Measurements from ENCODE around the gene CBX7.
A peak's percentile ranks its signal among the peaks of the same experiment; 100 is the strongest.

CBX7 gene

DNA sequence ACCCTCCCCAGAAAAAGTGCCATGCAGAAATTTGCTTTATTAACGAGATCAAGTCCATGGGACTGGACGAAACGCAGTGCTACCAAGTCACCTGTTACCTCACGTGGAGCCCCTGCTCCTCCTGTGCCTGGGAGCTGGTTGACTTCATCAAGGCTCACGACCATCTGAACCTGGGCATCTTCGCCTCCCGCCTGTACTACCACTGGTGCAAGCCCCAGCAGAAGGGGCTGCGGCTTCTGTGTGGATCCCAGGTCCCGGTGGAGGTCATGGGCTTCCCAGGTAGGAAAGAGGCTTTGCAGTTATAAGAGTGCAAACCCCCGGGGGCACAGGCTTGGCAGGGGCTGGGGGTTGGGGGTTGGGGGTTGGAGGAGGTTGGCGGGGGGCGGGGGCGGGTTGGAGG lies 51.3 kb downstream of the CBX7 start:
- H3K27me3 ChIP-seq (ENCODE audit: low read depth, low read length): no peaks in the 10 kb centered on the region
- H2AFZ ChIP-seq (ENCODE audit: low read depth, low read length): no peak overlapping the region; the same call in 1 of the 2 replicates
- no peak overlapping the region for H3K4me2 ChIP-seq (ENCODE audit: low read length)
- H3K4me3 ChIP-seq (ENCODE audit: low read length): no peak overlapping the region
- no peaks in the 10 kb centered on the region for H4K20me1 ChIP-seq (ENCODE audit: insufficient read depth, low read length)
- H3K9ac ChIP-seq (ENCODE audit: low read length): no peak overlapping the region
- no peaks in the 10 kb centered on the region for H3K9me3 ChIP-seq (ENCODE audit: insufficient read depth, low read length)
- H3K4me1 ChIP-seq (ENCODE audit: low read length): peaks cover 44% of the 10 kb centered on the region
- H3K79me2 ChIP-seq (ENCODE audit: low read length): no peaks in the 10 kb centered on the region
- H3K27ac ChIP-seq (ENCODE audit: low read length): no peak overlapping the region
- TF ChIP-seq, protein P1, sequence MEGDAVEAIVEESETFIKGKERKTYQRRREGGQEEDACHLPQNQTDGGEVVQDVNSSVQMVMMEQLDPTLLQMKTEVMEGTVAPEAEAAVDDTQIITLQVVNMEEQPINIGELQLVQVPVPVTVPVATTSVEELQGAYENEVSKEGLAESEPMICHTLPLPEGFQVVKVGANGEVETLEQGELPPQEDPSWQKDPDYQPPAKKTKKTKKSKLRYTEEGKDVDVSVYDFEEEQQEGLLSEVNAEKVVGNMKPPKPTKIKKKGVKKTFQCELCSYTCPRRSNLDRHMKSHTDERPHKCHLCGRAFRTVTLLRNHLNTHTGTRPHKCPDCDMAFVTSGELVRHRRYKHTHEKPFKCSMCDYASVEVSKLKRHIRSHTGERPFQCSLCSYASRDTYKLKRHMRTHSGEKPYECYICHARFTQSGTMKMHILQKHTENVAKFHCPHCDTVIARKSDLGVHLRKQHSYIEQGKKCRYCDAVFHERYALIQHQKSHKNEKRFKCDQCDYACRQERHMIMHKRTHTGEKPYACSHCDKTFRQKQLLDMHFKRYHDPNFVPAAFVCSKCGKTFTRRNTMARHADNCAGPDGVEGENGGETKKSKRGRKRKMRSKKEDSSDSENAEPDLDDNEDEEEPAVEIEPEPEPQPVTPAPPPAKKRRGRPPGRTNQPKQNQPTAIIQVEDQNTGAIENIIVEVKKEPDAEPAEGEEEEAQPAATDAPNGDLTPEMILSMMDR (IDR thresholded peaks at IDR 0.05; ENCODE audit: low read depth, low read length): no peak
- no peak for TF ChIP-seq EZH2phosphoT487 (IDR thresholded peaks at IDR 0.05; ENCODE audit: low read depth)
- no peaks in the 10 kb centered on the region for H3K36me3 ChIP-seq (replicated peaks; ENCODE audit: low read depth, low read length)

DNA sequence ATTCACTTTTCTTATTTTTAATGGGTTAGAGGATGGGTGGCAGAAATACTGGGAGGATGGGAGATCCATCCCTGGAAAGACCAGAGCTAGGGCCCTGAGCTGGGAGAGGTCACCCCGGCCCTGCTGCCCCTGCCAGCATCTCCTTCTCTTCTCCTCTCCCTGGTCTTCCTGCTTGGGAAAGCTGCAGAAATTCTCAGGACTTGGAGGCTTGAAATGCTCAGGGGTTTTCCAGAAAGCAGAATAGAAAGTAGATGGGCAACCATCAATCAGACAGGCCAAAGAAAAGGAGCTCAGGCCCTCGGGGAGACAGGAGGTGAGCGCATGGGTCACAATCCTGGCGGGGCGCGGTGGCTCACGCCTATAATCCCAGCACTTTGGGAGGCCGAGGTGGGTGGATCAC lies 53.9 kb downstream of the CBX7 start:
- TF ChIP-seq, protein P1 (IDR thresholded peaks at IDR 0.05; ENCODE audit: low read depth, low read length): no peak
- TF ChIP-seq EZH2phosphoT487 (IDR thresholded peaks at IDR 0.05; ENCODE audit: low read depth): no peak

DNA sequence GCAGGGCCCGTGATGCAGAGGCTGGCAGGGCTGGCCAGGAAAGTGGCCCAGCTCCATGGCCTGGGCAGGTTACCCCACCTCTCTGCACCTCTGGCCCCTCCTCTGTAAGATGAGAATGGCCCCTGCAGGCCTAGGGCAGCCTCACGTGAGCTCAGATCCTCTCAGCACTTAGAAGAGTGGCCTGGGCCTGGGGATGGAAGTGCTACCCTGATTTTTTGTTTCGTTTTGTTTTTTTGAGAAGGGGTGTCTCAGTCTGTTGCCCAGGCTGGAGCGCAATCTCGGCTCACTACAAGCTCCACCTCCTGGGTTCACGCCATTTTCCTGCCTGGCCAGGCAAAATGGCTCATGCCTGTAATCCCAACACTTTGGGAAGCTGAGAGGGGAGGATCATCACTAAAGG lies 54.5 kb downstream of the CBX7 start:
- peaks cover 45% of the 10 kb centered on the region for H3K4me1 ChIP-seq (ENCODE audit: low read length)
- no peaks in the 10 kb centered on the region for H4K20me1 ChIP-seq (ENCODE audit: insufficient read depth, low read length)
- TF ChIP-seq, protein P1 (IDR thresholded peaks at IDR 0.05; ENCODE audit: low read depth, low read length): no peak
- TF ChIP-seq EZH2phosphoT487 (IDR thresholded peaks at IDR 0.05; ENCODE audit: low read depth): no peak
- H3K4me2 ChIP-seq (ENCODE audit: low read length): peak overlapping the region; percentile 68; the same call in 1 of the 2 replicates
- H3K9ac ChIP-seq (ENCODE audit: low read length): peak overlapping the region; percentile 5; the same call in 1 of the 2 replicates
- H2AFZ ChIP-seq (ENCODE audit: low read depth, low read length): peak overlapping the region; percentile 37; the same call in 1 of the 2 replicates
- 0 out of 2 replicates have a peak overlapping the region, but pooled peaks have one; percentile 83 for H3K27ac ChIP-seq (ENCODE audit: low read length)
- H3K4me3 ChIP-seq (ENCODE audit: low read length): no peak overlapping the region
- H3K36me3 ChIP-seq (replicated peaks; ENCODE audit: low read depth, low read length): no peaks in the 10 kb centered on the region
- no peaks in the 10 kb centered on the region for H3K79me2 ChIP-seq (ENCODE audit: low read length)
- no peaks in the 10 kb centered on the region for H3K27me3 ChIP-seq (ENCODE audit: low read depth, low read length)
- H3K9me3 ChIP-seq (ENCODE audit: insufficient read depth, low read length): no peaks in the 10 kb centered on the region

More for the DNA sequence above, 53.9 kb downstream of the CBX7 start:
- Histone ChIP-seq H3K9ac (ENCODE audit: low read length) (peak overlapping the region; percentile 15; the same call in 1 of the 2 replicates), H3K36me3 (replicated peaks; ENCODE audit: low read depth, low read length) (no peaks in the 10 kb centered on the region), H3K79me2 (ENCODE audit: low read length) (no peaks in the 10 kb centered on the region), H3K9me3 (ENCODE audit: insufficient read depth, low read length) (no peaks in the 10 kb centered on the region), H3K4me2 (ENCODE audit: low read length) (peak overlapping the region; percentile 68), H3K27ac (ENCODE audit: low read length) (peak overlapping the region; percentile 83), H3K4me1 (ENCODE audit: low read length) (peaks cover 44% of the 10 kb centered on the region), H2AFZ (ENCODE audit: low read depth, low read length) (no peak overlapping the region), H3K27me3 (ENCODE audit: low read depth, low read length) (no peaks in the 10 kb centered on the region), H4K20me1 (ENCODE audit: insufficient read depth, low read length) (no peaks in the 10 kb centered on the region), H3K4me3 (ENCODE audit: low read length) (no peak overlapping the region)

DNA sequence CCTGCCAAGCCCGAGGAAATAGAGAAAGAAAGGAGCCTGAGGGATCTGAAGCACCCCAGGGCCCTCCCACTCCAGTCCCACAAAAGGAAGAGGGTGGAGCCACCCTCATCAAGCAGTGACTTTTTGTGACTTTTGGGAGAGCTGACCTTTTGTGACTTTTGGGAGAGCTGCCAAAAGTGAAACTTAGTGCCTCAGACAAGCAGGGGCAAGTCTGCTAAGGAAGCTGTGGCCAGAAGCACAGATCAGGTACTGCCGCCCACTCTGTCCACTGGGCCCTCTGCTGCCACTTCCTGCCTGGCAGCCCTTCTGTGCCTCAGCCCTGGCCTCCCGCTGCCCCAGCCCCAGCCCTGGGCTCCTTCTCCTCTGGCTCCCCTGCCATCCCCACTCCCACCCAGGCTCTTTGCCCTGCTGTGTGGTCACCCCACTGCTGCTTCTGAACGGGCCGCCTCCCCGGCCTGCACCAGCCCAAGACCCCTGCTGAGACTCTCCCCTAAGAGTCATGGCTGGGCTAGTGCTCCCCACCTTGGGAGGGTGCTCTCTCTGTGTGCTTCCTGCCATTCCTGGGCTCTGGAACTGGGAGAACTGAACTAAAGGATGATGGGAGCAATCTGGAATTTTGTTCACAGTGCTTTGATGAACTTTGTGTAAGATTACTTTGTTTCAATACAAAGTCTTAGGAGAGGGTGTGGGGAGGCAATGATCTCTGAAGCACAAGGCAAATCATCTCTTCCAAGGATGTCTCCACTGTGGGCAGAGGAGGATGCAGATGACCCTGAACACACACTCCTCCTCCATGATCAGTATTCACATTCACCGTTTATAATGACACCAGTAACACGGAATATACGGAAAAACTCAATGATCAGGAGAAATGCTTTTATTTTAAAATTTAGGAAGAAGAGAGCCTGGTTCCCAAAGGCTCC lies 55.1 kb downstream of the CBX7 start, which contains the start of gene APOBEC3H:
APOBEC3H (plus strand) TSS at position 147 of the 923 bp plus-strand sequence. CDS start 3,035 bp downstream, outside the sequence.
- H3K36me3 ChIP-seq (replicated peaks; ENCODE audit: low read depth, low read length): no peaks in the 10 kb centered on the region
- peak within 1 kb of the TSS; percentile 37; the same call in 1 of the 2 replicates for H2AFZ ChIP-seq (ENCODE audit: low read depth, low read length)
- H3K27me3 ChIP-seq (ENCODE audit: low read depth, low read length): no peaks in the 10 kb centered on the region
- TF ChIP-seq, protein P1 (IDR thresholded peaks at IDR 0.05; ENCODE audit: low read depth, low read length): no peak
- TF ChIP-seq EZH2phosphoT487 (IDR thresholded peaks at IDR 0.05; ENCODE audit: low read depth): no peak
- H3K27ac ChIP-seq (ENCODE audit: low read length): peak within 1 kb of the TSS; percentile 83; the same call in 1 of the 2 replicates
- H4K20me1 ChIP-seq (ENCODE audit: insufficient read depth, low read length): no peaks in the 10 kb centered on the region
- no peak within 1 kb of the TSS for H3K4me3 ChIP-seq (ENCODE audit: low read length)
- no peaks in the 10 kb centered on the region for H3K79me2 ChIP-seq (ENCODE audit: low read length)
- H3K4me1 ChIP-seq (ENCODE audit: low read length): peaks cover 51% of the 10 kb centered on the region
- peak within 1 kb of the TSS; percentile 68 for H3K4me2 ChIP-seq (ENCODE audit: low read length)
- H3K9ac ChIP-seq (ENCODE audit: low read length): peak within 1 kb of the TSS; percentile 8; the same call in 1 of the 2 replicates
- no peaks in the 10 kb centered on the region for H3K9me3 ChIP-seq (ENCODE audit: insufficient read depth, low read length)

Measured in OCI-LY3 (cell line).